ENCODE data around the gene RAVER1.
"Not testable (repeated sequence)": the region's sequence is repeated elsewhere in the genome, so short reads cannot be mapped to it uniquely, and the experiment has no call there.

RAVER1 gene

DNA sequence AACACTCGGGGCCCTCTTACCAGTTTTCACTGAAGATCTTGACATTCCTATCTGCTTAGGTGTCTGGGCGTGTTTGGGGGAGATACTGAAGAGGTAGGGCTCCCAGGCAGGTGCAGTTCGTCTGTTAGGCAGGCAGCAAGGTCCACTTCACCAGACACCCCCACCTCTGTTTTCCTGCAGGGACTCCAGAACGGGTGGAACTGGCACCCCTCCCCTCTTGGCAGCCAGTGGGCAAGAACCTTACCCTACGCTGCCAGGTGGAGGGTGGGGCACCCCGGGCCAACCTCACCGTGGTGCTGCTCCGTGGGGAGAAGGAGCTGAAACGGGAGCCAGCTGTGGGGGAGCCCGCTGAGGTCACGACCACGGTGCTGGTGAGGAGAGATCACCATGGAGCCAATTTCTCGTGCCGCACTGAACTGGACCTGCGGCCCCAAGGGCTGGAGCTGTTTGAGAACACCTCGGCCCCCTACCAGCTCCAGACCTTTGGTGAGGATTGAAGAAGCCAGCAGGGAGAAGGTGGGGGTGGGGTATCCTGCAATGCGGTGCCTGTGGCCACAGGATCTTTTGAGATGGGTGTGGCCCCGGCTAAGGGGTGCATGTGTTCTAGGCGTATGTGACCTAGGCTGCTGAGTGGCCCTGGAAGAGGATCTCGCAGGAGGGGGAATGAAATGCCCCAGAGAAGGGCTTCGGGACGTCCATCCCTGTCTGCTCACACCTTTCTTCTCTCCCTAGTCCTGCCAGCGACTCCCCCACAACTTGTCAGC lies 49.8 kb downstream of the RAVER1 start:
- H3K27me3 Mint-ChIP-seq = peaks cover 7% of the 10 kb centered on the region
- H3K4me3 Mint-ChIP-seq = no peak overlapping the region
- peaks cover 53% of the 10 kb centered on the region for H3K36me3 Mint-ChIP-seq (ENCODE audit: low read depth)
- no peak overlapping the region for H3K27ac Mint-ChIP-seq
- peaks cover 41% of the 10 kb centered on the region for H3K4me1 Mint-ChIP-seq (ENCODE audit: low read depth)
- no peaks in the 10 kb centered on the region for H3K9me3 Mint-ChIP-seq

GRCh38 chr19:10282043-10282442 lies 51.3 kb downstream of the RAVER1 start:
- not testable (repeated sequence) for H3K27ac Mint-ChIP-seq, H3K27me3 Mint-ChIP-seq, H3K9me3 Mint-ChIP-seq, H3K4me3 Mint-ChIP-seq
- Mint-ChIP-seq H3K36me3 (ENCODE audit: low read depth) (peaks cover 63% of the 10 kb centered on the region), H3K4me1 (ENCODE audit: low read depth) (peaks cover 39% of the 10 kb centered on the region)

- Mint-ChIP-seq H3K9me3 (no peaks in the 10 kb centered on the region), H3K27me3 (no peaks in the 10 kb centered on the region), H3K36me3 (ENCODE audit: low read depth) (peaks cover 54% of the 10 kb centered on the region), H3K4me3 (peak overlapping the region; percentile 24), H3K27ac (peak overlapping the region; percentile 36), H3K4me1 (ENCODE audit: low read depth) (peaks cover 19% of the 10 kb centered on the region)
Observed at GRCh38 chr19:10279737-10280442, 53.4 kb downstream of the RAVER1 start.

DNA sequence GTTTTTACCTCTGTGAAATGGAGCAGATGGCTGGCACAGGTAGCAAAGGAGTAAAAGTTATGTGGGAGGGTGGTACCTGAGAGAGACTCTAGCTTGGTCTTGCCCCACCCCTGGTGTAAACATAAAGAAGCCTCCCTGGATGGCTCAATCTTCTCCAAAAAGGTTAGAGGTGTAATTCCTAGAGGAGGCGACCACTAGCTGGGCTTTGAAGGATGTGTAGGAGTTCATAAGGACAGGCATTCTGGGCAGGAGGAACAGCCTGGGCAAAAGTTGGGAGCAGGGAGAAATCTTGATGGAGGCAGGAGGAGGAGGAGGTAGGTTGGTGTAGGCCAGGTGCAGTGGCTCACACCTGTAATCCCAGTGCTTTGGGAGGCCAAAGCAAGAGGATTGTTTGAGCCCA lies 54.4 kb downstream of the RAVER1 start:
- no peaks in the 10 kb centered on the region for H3K27me3 Mint-ChIP-seq
- no peak overlapping the region for H3K4me3 Mint-ChIP-seq
- no peak overlapping the region for H3K27ac Mint-ChIP-seq
- peaks cover 26% of the 10 kb centered on the region for H3K4me1 Mint-ChIP-seq (ENCODE audit: low read depth)
- H3K9me3 Mint-ChIP-seq = no peaks in the 10 kb centered on the region
- H3K36me3 Mint-ChIP-seq (ENCODE audit: low read depth) = peaks cover 54% of the 10 kb centered on the region

DNA sequence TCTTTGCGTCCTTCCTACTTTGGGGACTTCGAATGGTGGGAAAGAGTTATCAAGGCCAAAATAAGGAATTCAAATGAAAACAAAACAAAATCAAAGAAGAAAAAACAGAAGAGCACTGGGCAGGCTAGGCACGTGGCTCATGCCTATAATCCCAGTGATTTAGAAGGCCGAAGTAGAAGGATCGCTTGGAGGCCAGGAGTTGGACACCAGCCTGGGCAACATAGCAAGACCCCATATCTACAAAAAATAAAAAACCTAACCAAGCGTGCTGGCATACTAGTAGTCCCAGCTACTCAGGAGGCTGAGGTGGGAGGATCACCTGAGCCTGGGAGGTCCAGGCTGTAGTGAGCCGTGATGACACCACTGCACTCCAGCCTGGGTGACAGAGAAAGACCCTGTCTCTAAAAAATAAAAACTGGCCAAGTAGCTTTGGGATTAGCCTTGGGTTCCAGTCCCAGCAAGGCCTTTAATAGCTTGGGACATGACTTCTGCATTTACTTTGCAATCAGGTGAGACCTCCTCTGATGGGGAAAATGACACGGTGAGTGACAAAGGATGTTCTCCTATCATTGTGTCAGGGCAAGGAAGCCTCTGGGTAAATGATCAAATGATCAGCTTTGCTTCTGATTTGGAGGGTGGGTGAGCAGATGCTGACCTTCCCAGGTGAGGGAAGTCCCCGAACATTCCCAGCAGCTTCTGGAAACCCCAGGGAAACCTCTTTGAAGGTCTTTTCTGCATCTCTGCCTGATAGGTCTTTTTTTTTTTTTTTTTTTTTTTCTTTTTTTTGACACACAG lies 55.3 kb downstream of the RAVER1 start:
- Mint-ChIP-seq H3K4me1 (ENCODE audit: low read depth) (peaks cover 32% of the 10 kb centered on the region), H3K4me3 (no peak overlapping the region), H3K27ac (no peak overlapping the region), H3K36me3 (ENCODE audit: low read depth) (peaks cover 50% of the 10 kb centered on the region), H3K27me3 (no peaks in the 10 kb centered on the region), H3K9me3 (no peaks in the 10 kb centered on the region)

GRCh38 chr19:10274589-10274988 lies 58.7 kb downstream of the RAVER1 start:
- Mint-ChIP-seq H3K27me3 (no peaks in the 10 kb centered on the region), H3K4me1 (ENCODE audit: low read depth) (peaks cover 51% of the 10 kb centered on the region), H3K36me3 (ENCODE audit: low read depth) (peaks cover 42% of the 10 kb centered on the region), H3K9me3 (no peaks in the 10 kb centered on the region), H3K4me3 (peak overlapping the region; percentile 25), H3K27ac (peak overlapping the region; percentile 71)

DNA sequence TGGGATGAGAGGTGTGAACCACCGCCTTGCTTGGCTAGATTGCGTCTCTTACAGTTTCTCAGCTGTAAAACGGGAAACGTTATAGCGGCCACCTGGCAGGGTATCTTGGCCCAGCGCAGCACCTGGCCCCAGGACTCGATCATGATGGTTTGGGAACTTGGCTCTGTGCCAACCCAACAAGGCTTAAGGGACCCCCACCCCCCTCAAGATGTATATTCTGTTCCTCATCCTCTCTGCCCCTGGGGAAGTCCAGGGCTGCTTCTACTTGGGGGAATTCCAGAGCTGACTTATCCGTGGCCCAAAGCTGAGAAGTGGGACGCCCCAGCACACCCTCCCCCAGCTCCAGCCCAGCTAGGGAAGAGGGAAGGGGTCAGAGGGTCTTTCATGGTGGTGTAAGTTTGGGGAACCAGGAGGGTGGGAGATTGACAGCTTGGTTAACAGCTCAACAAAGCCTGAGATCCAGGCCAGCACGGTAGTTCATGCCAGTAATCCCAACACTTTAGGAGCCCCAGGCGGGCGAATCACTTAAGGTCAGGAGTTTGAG lies 61.7 kb downstream of the RAVER1 start:
- peaks cover 45% of the 10 kb centered on the region for H3K4me1 Mint-ChIP-seq (ENCODE audit: low read depth)
- no peaks in the 10 kb centered on the region for H3K27me3 Mint-ChIP-seq
- H3K27ac Mint-ChIP-seq = peak overlapping the region; percentile 93
- no peaks in the 10 kb centered on the region for H3K9me3 Mint-ChIP-seq
- peaks cover 21% of the 10 kb centered on the region for H3K36me3 Mint-ChIP-seq (ENCODE audit: low read depth)
- peak overlapping the region; percentile 86 for H3K4me3 Mint-ChIP-seq

DNA sequence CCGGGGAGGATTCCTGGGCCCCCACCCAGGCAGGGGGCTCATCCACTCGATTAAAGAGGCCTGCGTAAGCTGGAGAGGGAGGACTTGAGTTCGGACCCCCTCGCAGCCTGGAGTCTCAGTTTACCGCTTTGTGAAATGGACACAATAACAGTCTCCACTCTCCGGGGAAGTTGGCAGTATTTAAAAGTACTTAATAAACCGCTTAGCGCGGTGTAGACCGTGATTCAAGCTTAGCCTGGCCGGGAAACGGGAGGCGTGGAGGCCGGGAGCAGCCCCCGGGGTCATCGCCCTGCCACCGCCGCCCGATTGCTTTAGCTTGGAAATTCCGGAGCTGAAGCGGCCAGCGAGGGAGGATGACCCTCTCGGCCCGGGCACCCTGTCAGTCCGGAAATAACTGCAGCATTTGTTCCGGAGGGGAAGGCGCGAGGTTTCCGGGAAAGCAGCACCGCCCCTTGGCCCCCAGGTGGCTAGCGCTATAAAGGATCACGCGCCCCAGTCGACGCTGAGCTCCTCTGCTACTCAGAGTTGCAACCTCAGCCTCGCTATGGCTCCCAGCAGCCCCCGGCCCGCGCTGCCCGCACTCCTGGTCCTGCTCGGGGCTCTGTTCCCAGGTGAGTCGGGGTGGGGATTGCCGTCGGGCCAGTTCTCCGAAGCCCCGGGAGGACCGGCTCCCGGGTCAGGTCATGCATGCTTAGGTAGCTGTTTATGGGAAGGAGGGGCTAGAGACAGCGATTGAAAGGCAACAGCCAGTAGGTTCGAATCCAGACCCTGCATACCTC lies 62.5 kb downstream of the RAVER1 start, which contains the start of gene ICAM1:
Gene ICAM1, plus strand, starts transcription at position 505 of the 779 bp plus-strand sequence. Its CDS starts 40 bp downstream, at position 545.
- Mint-ChIP-seq H3K27ac (peak within 1 kb of the TSS; percentile 93), H3K9me3 (no peaks in the 10 kb centered on the region), H3K4me1 (ENCODE audit: low read depth) (peaks cover 45% of the 10 kb centered on the region), H3K36me3 (ENCODE audit: low read depth) (peaks cover 21% of the 10 kb centered on the region), H3K4me3 (peak within 1 kb of the TSS; percentile 86), H3K27me3 (no peaks in the 10 kb centered on the region)

GRCh38 chr19:10270180-10270615 lies 63.1 kb downstream of the RAVER1 start:
- H3K36me3 Mint-ChIP-seq (ENCODE audit: low read depth) = peaks cover 19% of the 10 kb centered on the region
- H3K4me3 Mint-ChIP-seq = peak overlapping the region; percentile 86
- no peaks in the 10 kb centered on the region for H3K27me3 Mint-ChIP-seq
- peak overlapping the region; percentile 93 for H3K27ac Mint-ChIP-seq
- no peaks in the 10 kb centered on the region for H3K9me3 Mint-ChIP-seq
- peaks cover 45% of the 10 kb centered on the region for H3K4me1 Mint-ChIP-seq (ENCODE audit: low read depth)

DNA sequence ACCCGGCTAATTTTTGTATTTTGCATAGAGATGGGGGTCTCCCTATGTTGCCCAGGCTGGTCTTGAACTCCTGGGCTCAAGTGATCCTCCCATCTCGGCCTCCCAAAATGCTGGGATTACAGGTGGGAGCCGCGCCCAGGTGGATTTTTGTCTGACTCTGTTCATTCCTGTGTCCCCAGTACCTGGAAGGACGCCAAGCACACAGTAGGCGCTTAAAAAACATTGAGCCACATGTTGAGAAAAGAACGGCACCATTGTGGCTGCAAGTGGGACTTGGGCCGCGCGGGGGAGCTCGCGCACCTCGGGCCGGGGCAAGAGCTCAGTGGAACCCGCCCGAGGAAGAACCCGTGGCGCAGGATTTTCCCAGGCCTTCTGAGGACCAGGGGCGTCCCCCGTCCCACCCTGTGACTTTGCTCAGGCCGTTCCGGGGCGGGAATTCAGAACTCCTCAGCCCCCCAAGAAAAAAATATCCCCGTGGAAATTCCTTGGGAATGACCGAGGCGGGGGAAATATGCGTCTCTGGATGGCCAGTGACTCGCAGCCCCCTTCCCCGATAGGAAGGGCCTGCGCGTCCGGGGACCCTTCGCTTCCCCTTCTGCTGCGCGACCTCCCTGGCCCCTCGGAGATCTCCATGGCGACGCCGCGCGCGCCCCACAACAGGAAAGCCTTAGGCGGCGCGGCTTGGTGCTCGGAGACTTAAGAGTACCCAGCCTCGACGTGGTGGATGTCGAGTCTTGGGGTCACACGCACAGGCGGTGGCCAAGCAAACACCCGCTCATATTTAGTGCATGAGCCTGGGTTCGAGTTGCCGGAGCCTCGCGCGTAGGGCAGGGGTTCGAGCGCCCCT lies 63.8 kb downstream of the RAVER1 start:
- H3K4me1 Mint-ChIP-seq (ENCODE audit: low read depth) = peaks cover 43% of the 10 kb centered on the region
- peak overlapping the region; percentile 93 for H3K27ac Mint-ChIP-seq
- H3K9me3 Mint-ChIP-seq = no peaks in the 10 kb centered on the region
- H3K27me3 Mint-ChIP-seq = no peaks in the 10 kb centered on the region
- peaks cover 14% of the 10 kb centered on the region for H3K36me3 Mint-ChIP-seq (ENCODE audit: low read depth)
- peak overlapping the region; percentile 86 for H3K4me3 Mint-ChIP-seq

- Mint-ChIP-seq H3K4me3 (no peak overlapping the region), H3K36me3 (ENCODE audit: low read depth) (peaks cover 5% of the 10 kb centered on the region), H3K27me3 (no peaks in the 10 kb centered on the region), H3K9me3 (no peaks in the 10 kb centered on the region), H3K27ac (no peak overlapping the region), H3K4me1 (ENCODE audit: low read depth) (peaks cover 33% of the 10 kb centered on the region)
Observed at GRCh38 chr19:10268071-10268470, 65.3 kb downstream of the RAVER1 start.

DNA sequence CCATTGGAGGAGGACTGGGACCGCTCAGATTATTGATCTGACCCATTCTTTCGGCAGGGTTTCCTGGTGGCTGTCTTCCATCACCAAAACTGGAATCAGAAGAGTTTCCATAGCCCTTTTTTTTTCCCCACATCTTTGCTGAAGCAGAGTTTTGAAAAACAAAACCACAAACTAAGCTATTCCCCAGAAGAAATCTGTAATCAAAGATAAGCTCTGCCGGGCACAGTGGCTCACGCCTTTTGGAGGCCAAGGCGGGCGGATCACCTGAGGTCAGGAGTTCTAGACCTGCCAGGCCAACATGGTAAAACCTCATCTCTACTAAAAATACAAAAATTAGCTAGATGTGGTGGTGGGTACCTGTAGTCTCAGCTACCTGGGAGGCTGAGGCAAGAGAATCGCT lies 66.6 kb downstream of the RAVER1 start:
- H3K4me3 Mint-ChIP-seq = no peak overlapping the region
- no peak overlapping the region for H3K27ac Mint-ChIP-seq
- no peaks in the 10 kb centered on the region for H3K9me3 Mint-ChIP-seq
- no peaks in the 10 kb centered on the region for H3K36me3 Mint-ChIP-seq (ENCODE audit: low read depth)
- peaks cover 21% of the 10 kb centered on the region for H3K4me1 Mint-ChIP-seq (ENCODE audit: low read depth)
- no peaks in the 10 kb centered on the region for H3K27me3 Mint-ChIP-seq
